ENCODE data around the gene ASPDH.

DNA sequence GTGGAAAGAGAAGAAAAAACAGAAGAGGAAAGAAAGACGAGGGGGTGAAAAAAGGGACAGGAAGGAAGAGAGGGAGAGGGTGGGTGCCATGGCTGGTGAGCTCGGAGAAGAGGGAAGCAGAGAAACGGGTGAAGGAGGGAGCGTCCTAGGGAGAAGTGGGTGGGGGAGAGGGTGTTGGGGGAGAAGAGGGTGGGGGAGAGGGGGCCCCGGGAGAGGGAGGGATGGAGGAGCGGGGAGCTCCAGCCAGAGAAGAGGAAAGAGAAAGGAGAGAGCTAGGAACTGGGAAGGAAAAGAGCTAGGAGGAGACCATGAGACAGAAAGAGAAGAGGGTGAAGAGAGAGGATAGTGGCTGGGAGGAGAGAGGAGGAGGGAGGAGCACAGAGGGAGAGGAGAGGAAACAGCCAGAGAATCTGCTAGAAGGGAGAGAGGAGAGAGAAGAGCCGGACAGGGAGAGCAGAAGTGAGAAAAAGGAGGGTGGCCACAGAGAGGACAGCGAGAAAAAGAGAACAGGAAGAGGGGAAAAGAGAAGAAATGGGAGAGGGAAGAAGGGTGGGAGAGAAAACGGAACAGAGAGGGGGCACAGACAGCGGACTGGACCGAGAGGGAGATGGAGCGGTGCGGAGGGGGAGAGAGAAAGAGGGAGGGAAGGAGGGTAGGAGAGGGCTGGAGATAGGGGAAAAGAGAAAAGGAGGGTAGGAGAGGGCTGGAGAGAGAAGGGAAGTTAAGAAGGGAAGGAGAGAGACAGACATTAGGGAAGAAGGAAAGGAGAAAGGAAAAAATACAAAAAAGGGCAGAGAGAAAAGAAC lies 25.1 kb downstream of the ASPDH start:
- TF ChIP-seq, protein P1, sequence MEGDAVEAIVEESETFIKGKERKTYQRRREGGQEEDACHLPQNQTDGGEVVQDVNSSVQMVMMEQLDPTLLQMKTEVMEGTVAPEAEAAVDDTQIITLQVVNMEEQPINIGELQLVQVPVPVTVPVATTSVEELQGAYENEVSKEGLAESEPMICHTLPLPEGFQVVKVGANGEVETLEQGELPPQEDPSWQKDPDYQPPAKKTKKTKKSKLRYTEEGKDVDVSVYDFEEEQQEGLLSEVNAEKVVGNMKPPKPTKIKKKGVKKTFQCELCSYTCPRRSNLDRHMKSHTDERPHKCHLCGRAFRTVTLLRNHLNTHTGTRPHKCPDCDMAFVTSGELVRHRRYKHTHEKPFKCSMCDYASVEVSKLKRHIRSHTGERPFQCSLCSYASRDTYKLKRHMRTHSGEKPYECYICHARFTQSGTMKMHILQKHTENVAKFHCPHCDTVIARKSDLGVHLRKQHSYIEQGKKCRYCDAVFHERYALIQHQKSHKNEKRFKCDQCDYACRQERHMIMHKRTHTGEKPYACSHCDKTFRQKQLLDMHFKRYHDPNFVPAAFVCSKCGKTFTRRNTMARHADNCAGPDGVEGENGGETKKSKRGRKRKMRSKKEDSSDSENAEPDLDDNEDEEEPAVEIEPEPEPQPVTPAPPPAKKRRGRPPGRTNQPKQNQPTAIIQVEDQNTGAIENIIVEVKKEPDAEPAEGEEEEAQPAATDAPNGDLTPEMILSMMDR (CRISPR knock-in tag; IDR thresholded peaks at IDR 0.05): no peak
- TF ChIP-seq, protein P2, sequence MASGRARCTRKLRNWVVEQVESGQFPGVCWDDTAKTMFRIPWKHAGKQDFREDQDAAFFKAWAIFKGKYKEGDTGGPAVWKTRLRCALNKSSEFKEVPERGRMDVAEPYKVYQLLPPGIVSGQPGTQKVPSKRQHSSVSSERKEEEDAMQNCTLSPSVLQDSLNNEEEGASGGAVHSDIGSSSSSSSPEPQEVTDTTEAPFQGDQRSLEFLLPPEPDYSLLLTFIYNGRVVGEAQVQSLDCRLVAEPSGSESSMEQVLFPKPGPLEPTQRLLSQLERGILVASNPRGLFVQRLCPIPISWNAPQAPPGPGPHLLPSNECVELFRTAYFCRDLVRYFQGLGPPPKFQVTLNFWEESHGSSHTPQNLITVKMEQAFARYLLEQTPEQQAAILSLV (CRISPR knock-in tag; IDR thresholded peaks at IDR 0.05; ENCODE audit: borderline replicate concordance): no peak
- TF ChIP-seq, protein P3, sequence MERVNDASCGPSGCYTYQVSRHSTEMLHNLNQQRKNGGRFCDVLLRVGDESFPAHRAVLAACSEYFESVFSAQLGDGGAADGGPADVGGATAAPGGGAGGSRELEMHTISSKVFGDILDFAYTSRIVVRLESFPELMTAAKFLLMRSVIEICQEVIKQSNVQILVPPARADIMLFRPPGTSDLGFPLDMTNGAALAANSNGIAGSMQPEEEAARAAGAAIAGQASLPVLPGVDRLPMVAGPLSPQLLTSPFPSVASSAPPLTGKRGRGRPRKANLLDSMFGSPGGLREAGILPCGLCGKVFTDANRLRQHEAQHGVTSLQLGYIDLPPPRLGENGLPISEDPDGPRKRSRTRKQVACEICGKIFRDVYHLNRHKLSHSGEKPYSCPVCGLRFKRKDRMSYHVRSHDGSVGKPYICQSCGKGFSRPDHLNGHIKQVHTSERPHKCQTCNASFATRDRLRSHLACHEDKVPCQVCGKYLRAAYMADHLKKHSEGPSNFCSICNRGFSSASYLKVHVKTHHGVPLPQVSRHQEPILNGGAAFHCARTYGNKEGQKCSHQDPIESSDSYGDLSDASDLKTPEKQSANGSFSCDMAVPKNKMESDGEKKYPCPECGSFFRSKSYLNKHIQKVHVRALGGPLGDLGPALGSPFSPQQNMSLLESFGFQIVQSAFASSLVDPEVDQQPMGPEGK (CRISPR knock-in tag; IDR thresholded peaks at IDR 0.05): no peak
- TF ChIP-seq NR2C2 (CRISPR knock-in tag; IDR thresholded peaks at IDR 0.05; ENCODE audit: borderline replicate concordance): no peak
- no peak for TF ChIP-seq POLR2AphosphoS5 (IDR thresholded peaks at IDR 0.05; ENCODE audit: low read depth, low read length)
- TF ChIP-seq, protein P4, sequence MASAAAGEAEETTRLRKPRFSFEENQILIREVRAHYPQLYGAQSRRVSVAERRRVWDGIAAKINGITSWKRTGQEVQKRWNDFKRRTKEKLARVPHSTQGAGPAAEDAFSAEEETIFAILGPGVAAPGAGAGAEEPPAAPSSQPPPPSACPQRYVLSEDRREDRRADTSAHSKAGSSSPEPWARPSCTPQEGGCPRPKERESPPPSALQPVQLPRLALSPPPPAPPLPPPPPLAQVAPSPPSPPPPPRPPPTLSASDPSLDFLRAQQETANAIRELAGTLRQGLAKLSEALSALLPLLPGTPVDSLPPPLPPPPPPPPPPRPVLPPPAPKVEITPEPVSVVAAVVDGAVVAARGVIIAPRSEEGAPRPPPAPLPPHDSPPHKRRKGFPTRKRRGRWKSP (CRISPR knock-in tag; IDR thresholded peaks at IDR 0.05): no peak
- TF ChIP-seq, protein P5, sequence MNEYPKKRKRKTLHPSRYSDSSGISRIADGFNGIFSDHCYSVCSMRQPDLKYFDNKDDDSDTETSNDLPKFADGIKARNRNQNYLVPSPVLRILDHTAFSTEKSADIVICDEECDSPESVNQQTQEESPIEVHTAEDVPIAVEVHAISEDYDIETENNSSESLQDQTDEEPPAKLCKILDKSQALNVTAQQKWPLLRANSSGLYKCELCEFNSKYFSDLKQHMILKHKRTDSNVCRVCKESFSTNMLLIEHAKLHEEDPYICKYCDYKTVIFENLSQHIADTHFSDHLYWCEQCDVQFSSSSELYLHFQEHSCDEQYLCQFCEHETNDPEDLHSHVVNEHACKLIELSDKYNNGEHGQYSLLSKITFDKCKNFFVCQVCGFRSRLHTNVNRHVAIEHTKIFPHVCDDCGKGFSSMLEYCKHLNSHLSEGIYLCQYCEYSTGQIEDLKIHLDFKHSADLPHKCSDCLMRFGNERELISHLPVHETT (CRISPR knock-in tag; conservative IDR thresholded peaks at IDR 0.05): no peak
- TF ChIP-seq FOXP1 (IDR thresholded peaks at IDR 0.05): no peak
- no peak for TF ChIP-seq FOXP1 (CRISPR knock-in tag; IDR thresholded peaks at IDR 0.05)
